ENCODE measurements around the gene GPR17.

GPR17 gene

DNA sequence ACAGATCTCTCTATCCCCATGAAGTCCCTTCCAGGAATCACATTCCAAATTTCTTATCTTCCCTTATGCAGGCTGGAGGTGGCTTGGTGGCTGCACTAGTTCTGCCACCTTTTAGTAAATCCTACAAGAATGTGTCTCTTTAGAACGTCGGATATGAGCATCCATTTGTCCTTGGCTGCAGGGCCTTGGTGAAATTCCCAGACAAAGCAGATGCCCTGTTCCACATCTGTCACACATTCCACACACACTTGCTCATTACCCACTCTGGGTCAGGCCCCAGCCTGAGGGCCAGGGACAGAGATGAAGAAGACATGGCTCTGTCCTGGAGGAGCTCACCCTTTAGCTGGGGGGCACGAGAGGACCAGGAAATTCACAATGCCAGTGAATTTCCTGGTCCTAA, 31.2 kb upstream of the GPR17 start:
- DNase-seq (ENCODE audit: low read depth), result peak; percentile 7

GRCh38 chr2:127615511-127616166, 30.3 kb upstream of the GPR17 start:
- no peak for DNase-seq (ENCODE audit: low read depth)

DNA sequence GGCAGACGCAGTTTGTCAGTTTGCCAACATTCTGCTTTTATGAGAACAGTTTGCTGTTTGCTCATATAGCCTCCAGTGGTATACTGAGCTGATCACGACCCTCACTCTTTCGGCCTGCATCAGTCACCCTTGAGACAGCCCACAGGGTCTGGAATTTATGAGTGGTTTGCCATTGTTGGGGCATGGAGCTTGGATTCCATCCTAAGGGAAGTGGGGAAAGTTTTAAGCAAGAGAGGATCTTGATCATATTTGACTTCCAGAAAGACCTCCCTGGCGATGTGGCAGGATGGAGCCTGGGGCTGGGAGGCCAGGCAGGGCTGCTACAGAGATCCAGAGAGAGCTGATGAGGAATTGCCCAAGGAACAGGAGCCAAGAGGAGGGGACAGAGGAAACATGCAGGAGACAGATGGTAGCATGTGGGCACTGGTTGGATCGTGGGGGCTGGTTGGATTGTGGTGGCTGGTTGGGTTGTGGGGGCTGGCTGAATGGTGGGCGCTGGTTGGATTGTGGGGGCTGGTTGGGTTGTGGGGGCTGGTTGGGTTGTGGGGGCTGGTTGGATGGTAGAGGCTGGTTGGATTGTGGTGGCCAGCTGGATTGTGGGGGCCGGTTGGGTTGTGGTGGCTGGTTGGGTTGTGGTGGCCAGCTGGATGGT, 27.3 kb upstream of the GPR17 start:
- no peak for DNase-seq (ENCODE audit: low read depth)

GRCh38 chr2:127619203-127619590, 26.8 kb upstream of the GPR17 start:
- no peak for DNase-seq (ENCODE audit: low read depth)

- DNase-seq (ENCODE audit: low read depth), result no peak
These were observed 25.9 kb upstream of the GPR17 start for GRCh38 chr2:127619877-127620705.

- no peak for DNase-seq (ENCODE audit: low read depth)
These were observed 25.1 kb upstream of the GPR17 start for GRCh38 chr2:127620866-127621265.

GRCh38 chr2:127621981-127622431, 23.9 kb upstream of the GPR17 start:
- no peak for DNase-seq (ENCODE audit: low read depth)

DNA sequence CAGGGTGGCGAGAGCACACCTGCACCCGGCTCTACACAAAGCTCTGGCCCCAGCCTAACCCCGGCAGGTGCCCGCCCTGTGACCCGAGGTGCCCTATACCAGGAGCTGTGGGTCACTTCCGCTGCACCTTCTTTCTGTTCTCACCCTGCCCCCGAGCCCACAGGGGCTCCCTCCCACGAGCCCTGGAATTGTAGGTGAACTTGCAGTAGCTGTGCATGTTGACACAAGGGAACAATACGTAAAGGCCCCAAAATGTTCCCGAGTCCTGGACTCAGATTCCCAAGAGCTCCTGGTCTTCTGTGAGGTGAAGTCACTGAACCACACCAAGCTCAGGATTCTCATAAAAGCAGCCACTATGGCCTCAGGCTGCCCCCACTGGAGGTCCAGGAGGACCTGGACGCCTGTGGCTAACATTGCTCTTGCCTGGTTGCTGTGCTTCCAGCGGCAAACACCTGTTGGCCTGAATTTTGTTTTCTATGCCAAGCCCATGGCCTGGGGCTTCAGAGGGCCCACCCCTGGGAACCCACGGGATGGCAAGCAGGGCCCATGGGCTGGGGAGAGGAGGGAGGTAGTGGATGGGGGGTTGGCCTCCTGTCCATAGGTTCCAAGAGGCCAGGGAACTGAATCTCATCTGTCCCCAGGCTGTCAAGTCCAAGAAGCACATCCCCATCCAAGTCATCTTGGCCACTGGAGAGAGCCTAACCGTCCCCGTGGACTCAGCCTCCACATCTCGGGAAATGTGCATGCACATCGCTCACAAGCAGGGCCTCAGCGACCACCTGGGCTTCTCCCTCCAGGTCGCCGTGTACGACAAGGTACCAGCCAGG, 23.2 kb upstream of the GPR17 start:
- DNase-seq (ENCODE audit: low read depth), result no peak

DNA sequence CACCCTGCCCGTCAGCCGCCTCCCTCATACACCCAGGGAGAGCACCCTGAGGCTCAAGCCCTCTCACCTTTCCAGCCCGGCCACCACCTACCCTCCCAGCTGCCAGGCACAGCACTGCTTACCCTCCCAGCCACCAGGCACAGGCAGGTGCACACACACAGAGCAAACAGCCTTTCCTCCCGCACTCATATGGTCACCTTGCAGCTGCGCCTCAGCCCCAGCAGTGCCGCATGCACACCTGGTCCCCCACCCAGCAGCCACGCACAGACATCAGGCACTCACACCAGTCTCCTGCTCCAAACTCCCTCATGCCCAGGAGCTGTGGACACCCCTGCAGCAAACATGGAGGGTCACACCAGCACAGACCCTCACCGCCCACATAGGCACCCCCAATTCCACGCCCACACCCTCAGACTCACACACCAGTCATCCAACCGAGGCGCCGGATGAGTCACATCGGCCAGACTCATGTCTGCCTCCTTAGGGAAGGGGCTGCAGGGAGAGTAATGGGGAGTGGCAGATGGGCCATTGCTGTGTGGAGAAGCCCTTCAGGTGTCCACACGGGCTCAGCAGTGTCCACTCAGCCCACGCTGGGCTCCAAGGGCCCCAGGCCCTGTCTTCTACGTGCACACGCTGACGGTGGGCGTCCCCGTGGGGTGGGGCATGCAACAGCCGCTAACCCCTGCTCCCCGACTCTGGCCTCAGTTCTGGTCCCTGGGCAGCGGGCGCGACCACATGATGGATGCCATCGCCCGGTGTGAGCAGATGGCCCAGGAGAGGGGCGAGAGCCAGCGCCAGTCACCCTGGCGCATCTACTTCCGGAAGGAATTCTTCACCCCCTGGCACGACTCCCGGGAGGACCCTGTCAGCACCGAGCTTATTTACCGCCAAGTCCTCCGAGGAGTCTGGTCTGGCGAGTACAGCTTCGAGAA, 22.3 kb upstream of the GPR17 start:
- DNase-seq (ENCODE audit: low read depth), result peak; percentile 23

DNA sequence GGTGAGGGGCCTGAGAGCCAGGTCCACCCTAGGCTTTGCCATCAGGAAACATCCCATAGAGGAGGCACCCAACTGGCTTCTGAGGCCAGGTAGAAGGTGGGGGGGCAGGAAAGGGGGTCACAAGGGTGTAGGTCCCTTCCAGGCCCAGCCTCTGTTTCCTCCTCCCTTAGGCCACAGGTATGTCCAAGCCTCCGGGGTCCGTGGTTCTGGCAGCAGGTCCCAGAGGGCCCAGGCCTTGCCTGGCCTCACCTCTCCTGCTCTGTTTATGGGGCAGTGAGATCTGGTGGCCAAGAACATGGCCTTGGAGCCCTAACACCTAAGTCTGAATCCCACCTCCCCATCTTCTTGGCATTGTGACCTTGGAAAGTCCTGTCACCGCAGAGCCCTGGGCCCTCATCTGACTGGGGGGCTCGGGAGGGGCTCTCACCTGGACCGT, 21.6 kb upstream of the GPR17 start:
- DNase-seq (ENCODE audit: low read depth), result no peak

DNA sequence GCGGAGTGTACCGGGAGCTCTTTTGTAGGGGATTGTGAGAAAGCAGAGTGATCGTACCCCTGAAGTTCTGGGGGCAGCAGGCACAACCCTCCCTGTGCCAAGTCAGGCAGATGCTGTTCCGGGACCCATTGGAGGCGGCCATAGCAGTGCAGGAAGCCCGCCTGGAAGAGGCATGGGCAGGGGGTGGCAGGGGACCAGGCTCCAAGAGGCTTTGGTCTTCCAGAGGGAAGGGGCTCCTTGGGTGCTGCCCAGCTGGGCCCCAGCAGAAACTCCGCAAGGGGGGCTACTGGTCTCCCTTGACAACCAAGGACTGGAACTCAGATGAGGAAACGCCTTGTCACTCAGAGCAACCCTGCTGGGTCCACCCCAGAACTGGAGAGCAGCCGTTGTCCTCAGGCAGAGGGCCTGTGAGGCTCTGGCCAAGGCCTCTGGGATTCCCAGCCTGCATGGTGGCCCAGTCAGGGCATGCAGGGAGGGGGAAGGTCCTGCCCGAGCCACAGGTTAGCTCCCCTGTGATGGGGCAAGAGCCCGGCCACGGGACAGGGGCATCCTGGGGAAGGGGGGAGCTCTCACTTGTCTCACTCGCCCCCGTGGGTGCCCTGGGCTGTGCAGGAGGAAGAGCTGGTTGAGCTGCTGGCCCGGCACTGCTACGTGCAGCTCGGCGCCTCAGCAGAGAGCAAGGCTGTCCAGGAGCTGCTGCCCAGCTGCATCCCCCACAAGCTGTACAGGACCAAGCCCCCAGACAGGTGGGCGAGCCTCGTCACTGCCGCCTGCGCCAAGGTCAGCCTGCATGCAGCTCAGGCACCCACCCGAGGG, 21.0 kb upstream of the GPR17 start:
- DNase-seq (ENCODE audit: low read depth), result no peak

DNA sequence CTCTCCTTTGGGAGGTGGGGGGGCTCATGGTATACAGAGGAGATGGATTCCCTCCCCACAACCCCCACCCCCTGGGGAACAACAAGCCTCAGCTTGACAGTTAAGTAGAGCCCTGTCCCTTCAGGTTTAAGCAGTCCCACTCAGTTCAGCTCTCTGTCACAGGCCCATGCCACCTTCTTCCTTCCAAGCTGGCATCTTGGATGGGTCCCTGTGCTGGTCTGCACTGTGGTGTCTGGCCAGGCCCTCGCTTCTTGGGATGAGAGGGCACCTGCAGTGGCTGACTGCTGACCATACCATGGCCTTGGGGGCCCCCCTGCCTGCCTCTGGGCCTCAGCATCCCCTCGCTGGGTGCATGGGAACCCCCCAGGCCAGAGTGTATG, 20.4 kb upstream of the GPR17 start:
- DNase-seq (ENCODE audit: low read depth), result no peak

DNA sequence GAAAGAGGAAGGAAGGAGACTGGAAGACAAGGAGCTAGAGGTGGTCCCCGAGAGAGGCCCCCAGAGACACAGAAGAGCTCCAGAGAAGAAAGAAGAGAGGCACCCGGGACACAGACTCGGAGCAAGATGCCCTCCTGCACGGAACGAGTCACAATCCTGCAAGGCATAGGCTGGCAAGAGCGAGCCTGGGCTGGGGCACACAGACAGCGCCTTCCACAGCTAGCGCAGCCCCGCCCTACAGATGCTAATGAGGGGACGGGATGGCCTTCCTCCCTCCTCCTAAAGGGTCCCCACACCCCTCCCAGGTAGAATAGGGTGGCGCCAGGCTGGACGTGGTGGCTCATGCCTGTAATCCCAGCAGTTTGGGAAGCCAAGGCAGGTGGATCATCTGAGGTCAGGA, 19.8 kb upstream of the GPR17 start:
- no peak for DNase-seq (ENCODE audit: low read depth)

- no peak for DNase-seq (ENCODE audit: low read depth)
These were observed 18.8 kb upstream of the GPR17 start for GRCh38 chr2:127626917-127627739.

GRCh38 chr2:127627740-127628571, 18.0 kb upstream of the GPR17 start:
- no peak for DNase-seq (ENCODE audit: low read depth)

- no peak for DNase-seq (ENCODE audit: low read depth)
These were observed 17.0 kb upstream of the GPR17 start for GRCh38 chr2:127628767-127629614.

GRCh38 chr2:127629637-127630036, 16.3 kb upstream of the GPR17 start:
- DNase-seq (ENCODE audit: low read depth), result no peak
